OCI-LY3 (cell line): ENCODE results near the gene PTPRD.

Experiments used
- H2AFZ ChIP-seq: fragments of 200-600, 300-600 bp; shearing (Covaris generic); 2 replicates; pipeline ENCODE4 v1.6.0; 2014; ENCODE audit warnings: antibody characterized with exemption, low read depth, low read length
- H3K27ac ChIP-seq: fragments of 200-600, 300-600 bp; sonication (generic); 2 replicates; pipeline ENCODE4 v1.5.1; 2014; ENCODE audit warnings: mild to moderate bottlenecking, low read length, moderate library complexity, mixed read lengths
- H3K27me3 ChIP-seq: fragments of 200-600, 300-600 bp; sonication (generic); 2 replicates; pipeline ENCODE4 v1.6.1; 2014; ENCODE audit warnings: low read depth, low read length, mixed read lengths
- H3K36me3 ChIP-seq: fragments of 200-600, 300-600 bp; sonication (generic); replicated peaks from 2 replicates; pipeline ENCODE3; 2014; ENCODE audit warnings: low read depth, low read length, mixed read lengths
- H3K4me1 ChIP-seq: fragments of 300-600, 200-600 bp; sonication (generic); 2 replicates; pipeline ENCODE4 v1.6.1; 2014; ENCODE audit warnings: low read length, mixed read lengths
- H3K4me2 ChIP-seq: fragments of 200-600, 300-600 bp; sonication (generic); 2 replicates; pipeline ENCODE4 v1.6.1; 2014; ENCODE audit warnings: low read length, mixed read lengths
- H3K4me3 ChIP-seq: fragments of 300-600, 200-600 bp; sonication (generic); 2 replicates; pipeline ENCODE4 v1.5.1; 2014; ENCODE audit warnings: antibody characterized with exemption, mild to moderate bottlenecking, low read length, moderate library complexity
- H3K79me2 ChIP-seq: fragments of 300-600, 200-600 bp; shearing (Covaris generic); 2 replicates; pipeline ENCODE4 v1.6.1; 2014; ENCODE audit warnings: mild to moderate bottlenecking, low read length, mixed read lengths
- H3K9ac ChIP-seq: fragments of 300-600, 200-600 bp; shearing (Covaris generic); 2 replicates; pipeline ENCODE4 v1.6.0; 2014; ENCODE audit warnings: mild to moderate bottlenecking, low read length, moderate library complexity
- H3K9me3 ChIP-seq: fragments of 200-600, 300-600 bp; shearing (Covaris generic); 2 replicates; pipeline ENCODE4 v1.6.1; 2014; ENCODE audit warnings: low read length, mixed read lengths; ENCODE audit not compliant: insufficient read depth
- H4K20me1 ChIP-seq: fragments of 200-600, 300-600 bp; sonication (generic); 2 replicates; pipeline ENCODE4 v1.6.1; 2016; ENCODE audit warnings: low read length, mixed read lengths; ENCODE audit not compliant: insufficient read depth
- CTCF ChIP-seq: fragments of 200-600, 300-600 bp; sonication (generic); IDR thresholded peaks from 2 replicates; pipeline ENCODE4 v1.5.1; 2014; ENCODE audit warnings: antibody characterized with exemption, low read length, low read depth
- EZH2phosphoT487 ChIP-seq: fragments of 200-600 bp; shearing (Covaris generic); IDR thresholded peaks from 2 replicates; pipeline ENCODE4 v1.6.1; 2018; ENCODE audit warnings: antibody characterized with exemption, mixed run types, low read depth

Gene PTPRD

GRCh38 chr9:10586407-10586806 lies 26.4 kb downstream of the PTPRD start:
- Histone ChIP-seq H4K20me1 (no peaks in the 10 kb centered on the region), H3K4me3 (no peak overlapping the region), H3K9me3 (no peaks in the 10 kb centered on the region), H3K79me2 (no peaks in the 10 kb centered on the region), H3K36me3 (no peaks in the 10 kb centered on the region), H3K4me2 (no peak overlapping the region), H3K9ac (no peak overlapping the region), H3K4me1 (no peaks in the 10 kb centered on the region), H3K27me3 (no peaks in the 10 kb centered on the region), H2AFZ (no peak overlapping the region), H3K27ac (no peak overlapping the region)
- TF ChIP-seq CTCF (no peak), EZH2phosphoT487 (no peak)

GRCh38 chr9:10571699-10572098 lies 41.1 kb downstream of the PTPRD start:
- Histone ChIP-seq H3K79me2 (no peaks in the 10 kb centered on the region), H3K4me3 (no peak overlapping the region), H3K9me3 (no peaks in the 10 kb centered on the region), H3K27ac (no peak overlapping the region), H3K27me3 (no peaks in the 10 kb centered on the region), H2AFZ (no peak overlapping the region), H3K9ac (no peak overlapping the region), H3K4me1 (no peaks in the 10 kb centered on the region), H3K36me3 (no peaks in the 10 kb centered on the region), H4K20me1 (no peaks in the 10 kb centered on the region), H3K4me2 (no peak overlapping the region)
- no peak for TF ChIP-seq EZH2phosphoT487
- TF ChIP-seq CTCF, result no peak

GRCh38 chr9:10566848-10567247 lies 46.0 kb downstream of the PTPRD start:
- Histone ChIP-seq H3K36me3 (no peaks in the 10 kb centered on the region), H3K4me1 (0 out of 2 replicates have a peak, but pooled peaks cover 5% of the 10 kb centered on the region), H3K9ac (no peak overlapping the region), H3K27me3 (no peaks in the 10 kb centered on the region), H3K27ac (no peak overlapping the region), H3K4me3 (no peak overlapping the region), H4K20me1 (no peaks in the 10 kb centered on the region), H3K4me2 (no peak overlapping the region), H3K79me2 (no peaks in the 10 kb centered on the region), H2AFZ (no peak overlapping the region), H3K9me3 (no peaks in the 10 kb centered on the region)
- TF ChIP-seq CTCF (no peak), EZH2phosphoT487 (no peak)

- Histone ChIP-seq H3K4me3 (no peak overlapping the region), H4K20me1 (no peaks in the 10 kb centered on the region), H2AFZ (no peak overlapping the region), H3K36me3 (no peaks in the 10 kb centered on the region), H3K4me2 (no peak overlapping the region), H3K9ac (no peak overlapping the region), H3K4me1 (peaks cover 9% of the 10 kb centered on the region; the same call in 1 of the 2 replicates), H3K27me3 (no peaks in the 10 kb centered on the region), H3K79me2 (no peaks in the 10 kb centered on the region), H3K27ac (no peak overlapping the region), H3K9me3 (no peaks in the 10 kb centered on the region)
- TF ChIP-seq EZH2phosphoT487, result no peak
- TF ChIP-seq CTCF, result no peak
These were observed 50.0 kb downstream of the PTPRD start for GRCh38 chr9:10562581-10563343.
